Activated CD4-positive, CD25-positive, alpha-beta regulatory T cell treated with anti-CD3 and anti-CD28 coated beads, Interleukin-2, amount 50 U/mL, for 24 hours (primary cell): ENCODE measurements around the gene OR4M1.
"Not testable (repeated sequence)": the region's sequence is repeated elsewhere in the genome, so short reads cannot be mapped to it uniquely, and the experiment has no call there.

Experiments used
- ATAC-seq, 2 donors: fragments of 150-1000 bp; cut with Tn5 transposase; one replicate each; pipeline ENCODE4 v1.10.0; 2021; ENCODE audit warnings: mild to moderate bottlenecking in 1 of 2, moderate library complexity in 1 of 2

Gene OR4M1

DNA sequence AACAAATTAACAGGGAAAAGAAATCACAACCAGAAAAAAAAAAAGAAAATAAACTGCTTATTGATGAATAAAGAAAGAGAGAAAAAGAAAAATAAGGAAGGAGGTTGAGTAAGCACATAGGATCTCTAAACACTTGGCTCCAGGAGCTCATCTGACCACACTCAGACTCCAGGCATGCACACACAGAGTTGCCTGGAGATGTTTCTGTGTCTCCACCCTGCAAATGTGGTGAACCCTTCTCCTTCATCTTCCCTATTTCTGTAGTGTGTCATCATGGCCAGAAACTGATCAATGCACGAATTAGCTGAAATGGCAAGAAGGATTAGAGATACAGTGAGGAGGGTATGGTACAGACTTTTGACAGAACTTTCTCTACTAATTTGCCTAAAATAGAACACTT is 50.5 kb downstream of the OR4M1 start:
- ATAC-seq = no peak

DNA sequence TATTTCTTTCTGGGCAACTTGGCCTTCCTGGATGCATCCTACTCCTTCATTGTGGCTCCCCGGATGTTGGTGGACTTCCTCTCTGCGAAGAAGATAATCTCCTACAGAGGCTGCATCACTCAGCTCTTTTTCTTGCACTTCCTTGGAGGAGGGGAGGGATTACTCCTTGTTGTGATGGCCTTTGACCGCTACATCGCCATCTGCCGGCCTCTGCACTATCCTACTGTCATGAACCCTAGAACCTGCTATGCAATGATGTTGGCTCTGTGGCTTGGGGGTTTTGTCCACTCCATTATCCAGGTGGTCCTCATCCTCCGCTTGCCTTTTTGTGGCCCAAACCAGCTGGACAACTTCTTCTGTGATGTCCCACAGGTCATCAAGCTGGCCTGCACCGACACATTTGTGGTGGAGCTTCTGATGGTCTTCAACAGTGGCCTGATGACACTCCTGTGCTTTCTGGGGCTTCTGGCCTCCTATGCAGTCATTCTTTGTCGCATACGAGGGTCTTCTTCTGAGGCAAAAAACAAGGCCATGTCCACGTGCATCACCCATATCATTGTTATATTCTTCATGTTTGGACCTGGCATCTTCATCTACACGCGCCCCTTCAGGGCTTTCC is 54.4 kb downstream of the OR4M1 start:
- ATAC-seq = not testable (repeated sequence)

DNA sequence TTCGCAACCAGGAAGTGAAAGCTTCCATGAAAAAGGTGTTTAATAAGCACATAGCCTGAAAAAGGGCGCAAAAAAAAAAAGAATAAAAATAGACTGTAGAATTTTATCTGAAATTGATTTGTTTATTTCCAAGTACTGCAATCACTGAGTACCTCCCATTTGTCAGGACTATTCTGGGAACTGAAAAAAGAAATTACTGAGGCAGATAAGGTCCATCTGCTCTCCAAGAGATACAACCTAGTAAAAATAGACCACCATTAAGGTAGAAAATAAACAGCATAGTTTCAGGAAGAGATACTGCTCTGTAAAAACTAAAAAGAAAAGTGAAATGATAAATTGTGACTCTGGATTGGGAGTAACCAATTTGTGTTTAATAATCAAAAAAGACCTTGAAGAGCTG is 55.0 kb downstream of the OR4M1 start:
- ATAC-seq = no peak
